Measurements from ENCODE around the gene PLD3.
"Not testable (repeated sequence)": the region's sequence is repeated elsewhere in the genome, so short reads cannot be mapped to it uniquely, and the experiment has no call there.

The PLD3 gene

GRCh38 chr19:40363069-40363468, 14.6 kb downstream of the PLD3 start:
- no peak for DNase-seq (ENCODE audit: extremely low read depth in 1 of 2, low read depth in 1 of 2)

GRCh38 chr19:40365010-40365409, 16.5 kb downstream of the PLD3 start:
- DNase-seq (ENCODE audit: extremely low read depth in 1 of 2, low read depth in 1 of 2), result no peak

- peak; percentile 14 to 31 for DNase-seq (ENCODE audit: extremely low read depth in 1 of 2, low read depth in 1 of 2)
Observed at GRCh38 chr19:40365613-40366401, 17.3 kb downstream of the PLD3 start.

- DNase-seq (ENCODE audit: extremely low read depth in 1 of 2, low read depth in 1 of 2), result no peak
Observed at GRCh38 chr19:40366697-40367561, 18.4 kb downstream of the PLD3 start.

- DNase-seq (ENCODE audit: extremely low read depth in 1 of 2, low read depth in 1 of 2), result no peak
Observed at GRCh38 chr19:40367577-40368434, 19.3 kb downstream of the PLD3 start.

- DNase-seq (ENCODE audit: extremely low read depth in 1 of 2, low read depth in 1 of 2), result no peak
Observed at GRCh38 chr19:40369797-40370196, 21.3 kb downstream of the PLD3 start.

- not testable (repeated sequence) for DNase-seq (ENCODE audit: extremely low read depth in 1 of 2, low read depth in 1 of 2)
Observed at GRCh38 chr19:40370253-40370652, 21.8 kb downstream of the PLD3 start.

- no peak for DNase-seq (ENCODE audit: extremely low read depth in 1 of 2, low read depth in 1 of 2)
Observed at GRCh38 chr19:40370997-40371801, 22.7 kb downstream of the PLD3 start.

- DNase-seq (ENCODE audit: extremely low read depth in 1 of 2, low read depth in 1 of 2), result no peak
Observed at GRCh38 chr19:40371802-40372122, 23.3 kb downstream of the PLD3 start.

GRCh38 chr19:40374084-40374483, 25.6 kb downstream of the PLD3 start:
- DNase-seq (ENCODE audit: extremely low read depth in 1 of 2, low read depth in 1 of 2), result no peak

GRCh38 chr19:40376286-40376862, 27.9 kb downstream of the PLD3 start:
- no peak for DNase-seq (ENCODE audit: extremely low read depth in 1 of 2, low read depth in 1 of 2)

GRCh38 chr19:40377876-40378385, 29.4 kb downstream of the PLD3 start:
- DNase-seq (ENCODE audit: extremely low read depth in 1 of 2, low read depth in 1 of 2), result no peak

GRCh38 chr19:40378509-40378908, 30.0 kb downstream of the PLD3 start:
- DNase-seq (ENCODE audit: extremely low read depth in 1 of 2, low read depth in 1 of 2), result no peak

GRCh38 chr19:40379446-40380198, 31.1 kb downstream of the PLD3 start:
- no peak for DNase-seq (ENCODE audit: extremely low read depth in 1 of 2, low read depth in 1 of 2)

GRCh38 chr19:40380199-40381037, 31.9 kb downstream of the PLD3 start:
- DNase-seq (ENCODE audit: extremely low read depth in 1 of 2, low read depth in 1 of 2), result no peak

- no peak for DNase-seq (ENCODE audit: extremely low read depth in 1 of 2, low read depth in 1 of 2)
Observed at GRCh38 chr19:40381321-40381720, 32.8 kb downstream of the PLD3 start.

- no peak for DNase-seq (ENCODE audit: extremely low read depth in 1 of 2, low read depth in 1 of 2)
Observed at GRCh38 chr19:40383668-40384248, 35.3 kb downstream of the PLD3 start.

- no peak for DNase-seq (ENCODE audit: extremely low read depth in 1 of 2, low read depth in 1 of 2)
Observed at GRCh38 chr19:40387155-40387554, 38.7 kb downstream of the PLD3 start.
